SJCRH30 (cell line): ENCODE results near the gene METTL6. TPM values are rescaled to one million over a fixed set of nuclear protein-coding genes. Genes with fewer than 3 reads are reported as not detected.
"Not testable (repeated sequence)": the region's sequence is repeated elsewhere in the genome, so short reads cannot be mapped to it uniquely, and the experiment has no call there.

ENCODE experiments used
- DNase-seq, 2 experiments: peaks; one replicate each; pipeline ENCODE4 v3.0.0-alpha.2; 2015 to 2020
- H3K27ac ChIP-seq: fragments of 250-450 bp; sonication (Bioruptor Pico); 2 replicates; pipeline ENCODE4 v1.5.1; 2020; ENCODE audit warnings: mild to moderate bottlenecking, moderate library complexity
- H3K27me3 ChIP-seq: fragments of 250-450 bp; sonication (Bioruptor Pico); 2 replicates; pipeline ENCODE4 v1.5.1; 2020; ENCODE audit warnings: mild to moderate bottlenecking, moderate library complexity
- H3K36me3 ChIP-seq: fragments of 250-450 bp; sonication (Bioruptor Pico); 2 replicates; pipeline ENCODE4 v1.5.1; 2020; ENCODE audit warnings: mild to moderate bottlenecking, moderate library complexity
- H3K4me1 ChIP-seq: fragments of 250-450 bp; sonication (Bioruptor Pico); 2 replicates; pipeline ENCODE4 v1.5.1; 2020; ENCODE audit warnings: mild to moderate bottlenecking, moderate library complexity
- H3K4me3 ChIP-seq: fragments of 250-450 bp; sonication (Bioruptor Pico); 2 replicates; pipeline ENCODE4 v1.5.1; 2020; ENCODE audit warnings: mild to moderate bottlenecking, moderate library complexity
- H3K9me3 ChIP-seq: fragments of 250-450 bp; sonication (Bioruptor Pico); replicated peaks from 2 replicates; pipeline ENCODE4 v1.5.1; 2020; ENCODE audit warnings: mild to moderate bottlenecking, moderate library complexity
- total RNA-seq: library from RNA; depleted of rRNA; stranded (reverse); fragments of >200 nt; shearing (Covaris generic); gene quantifications from 2 replicates; pipeline ENCODE4 v1.2.3, GENCODE V29; 2014; rRNA removed

METTL6 gene
- total RNA-seq, 1 experiment from 2014 or later, result 23.8 TPM

- DNase-seq, result peak; percentile 91 to 95
- H3K27ac ChIP-seq, result no peak overlapping the region
- H3K9me3 ChIP-seq, result no peaks in the 10 kb centered on the region
- no peaks in the 10 kb centered on the region for H3K36me3 ChIP-seq
- no peaks in the 10 kb centered on the region for H3K4me1 ChIP-seq
- peak overlapping the region; percentile 53 for H3K4me3 ChIP-seq
- no peaks in the 10 kb centered on the region for H3K27me3 ChIP-seq
These were observed 49.2 kb downstream of the METTL6 start for GRCh38 chr3:15377961-15378791.

- Histone ChIP-seq H3K4me1 (no peaks in the 10 kb centered on the region), H3K27ac (no peak overlapping the region), H3K36me3 (no peaks in the 10 kb centered on the region), H3K4me3 (no peak overlapping the region), H3K27me3 (no peaks in the 10 kb centered on the region), H3K9me3 (no peaks in the 10 kb centered on the region)
- DNase-seq, result no peak
These were observed 51.8 kb downstream of the METTL6 start for GRCh38 chr3:15375461-15376000.

GRCh38 chr3:15372918-15373317, 54.4 kb downstream of the METTL6 start:
- no peaks in the 10 kb centered on the region for H3K4me1 ChIP-seq
- H3K36me3 ChIP-seq, result no peaks in the 10 kb centered on the region
- no peak for DNase-seq
- 0 out of 2 replicates have a peak, but pooled peaks cover 4% of the 10 kb centered on the region for H3K27me3 ChIP-seq
- no peak overlapping the region for H3K4me3 ChIP-seq
- H3K27ac ChIP-seq, result no peak overlapping the region
- no peaks in the 10 kb centered on the region; the same call in 1 of the 2 replicates for H3K9me3 ChIP-seq

GRCh38 chr3:15368561-15369135, 58.7 kb downstream of the METTL6 start:
- no peak for DNase-seq
- no peaks in the 10 kb centered on the region for H3K4me1 ChIP-seq

GRCh38 chr3:15367059-15367458, 60.3 kb downstream of the METTL6 start:
- Histone ChIP-seq H3K9me3 (no peaks in the 10 kb centered on the region; the same call in 1 of the 2 replicates), H3K36me3 (no peaks in the 10 kb centered on the region), H3K4me1 (no peaks in the 10 kb centered on the region), H3K27me3 (0 out of 2 replicates have a peak, but pooled peaks cover 4% of the 10 kb centered on the region), H3K4me3 (no peak overlapping the region), H3K27ac (no peak overlapping the region)
- no peak for DNase-seq

More at GRCh38 chr3:15368561-15369135, 58.7 kb downstream of the METTL6 start:
- Histone ChIP-seq H3K4me3 (no peak overlapping the region), H3K9me3 (no peaks in the 10 kb centered on the region; the same call in 1 of the 2 replicates), H3K36me3 (no peaks in the 10 kb centered on the region), H3K27ac (no peak overlapping the region), H3K27me3 (0 out of 2 replicates have a peak, but pooled peaks cover 4% of the 10 kb centered on the region)

- H3K27ac ChIP-seq, result not testable (repeated sequence)
These were observed 63.3 kb downstream of the METTL6 start for GRCh38 chr3:15364078-15364477.

GRCh38 chr3:15361494-15362214, 65.7 kb downstream of the METTL6 start:
- no peaks in the 10 kb centered on the region for H3K36me3 ChIP-seq
- no peaks in the 10 kb centered on the region for H3K9me3 ChIP-seq
- H3K27me3 ChIP-seq, result no peaks in the 10 kb centered on the region
- no peak overlapping the region for H3K27ac ChIP-seq
- no peak overlapping the region for H3K4me3 ChIP-seq
- H3K4me1 ChIP-seq, result 0 out of 2 replicates have a peak, but pooled peaks cover 5% of the 10 kb centered on the region
- DNase-seq, result peak; percentile 30 to 54

More at GRCh38 chr3:15364078-15364477, 63.3 kb downstream of the METTL6 start:
- not testable (repeated sequence) for H3K4me3 ChIP-seq, H3K36me3 ChIP-seq, H3K4me1 ChIP-seq, H3K27me3 ChIP-seq, H3K9me3 ChIP-seq
- DNase-seq, result peak; percentile 22 to 28

- Histone ChIP-seq H3K4me1 (0 out of 2 replicates have a peak, but pooled peaks cover 5% of the 10 kb centered on the region), H3K9me3 (no peaks in the 10 kb centered on the region), H3K27ac (no peak overlapping the region), H3K4me3 (no peak overlapping the region), H3K27me3 (no peaks in the 10 kb centered on the region), H3K36me3 (no peaks in the 10 kb centered on the region)
- DNase-seq, result no peak
These were observed 66.4 kb downstream of the METTL6 start for GRCh38 chr3:15360788-15361493.

Other genes starting within 250 kb of the METTL6 start
- gene CAPN7, start 221.3 kb downstream of the METTL6 start, total RNA-seq, result 33.8 and 35.8 TPM in 2 replicates
- gene SH3BP5, start 95.0 kb downstream of the METTL6 start, total RNA-seq, result 8.1 and 8.5 TPM in 2 replicates
- gene EAF1, start 54 bp upstream of the METTL6 start, total RNA-seq, result 13.4 and 13.6 TPM in 2 replicates
- gene COLQ, start 94.2 kb upstream of the METTL6 start, total RNA-seq, result 0.18 and 0.24 TPM in 2 replicates
- 23.0 and 25.0 TPM in 2 replicates for gene HACL1, start 174.0 kb upstream of the METTL6 start, total RNA-seq
- 6.6 and 8.0 TPM in 2 replicates for gene BTD, start 174.2 kb upstream of the METTL6 start, total RNA-seq